H1 (cell line): ENCODE results near the gene RNASEH2A. TPM values are rescaled to one million over a fixed set of nuclear protein-coding genes. Genes with fewer than 3 reads are reported as not detected.
A peak's percentile ranks its signal among the peaks of the same experiment; 100 is the strongest.

Experiments used
- CTCF ChIA-PET: fragments of 300-600 bp; sonication (Branson Sonifier 250); formaldehyde crosslinking; loops from one replicate; lab custom pipeline; 2021; ENCODE audit not compliant: partially characterized antibody; lab: Charles Lee
- POLR2A ChIA-PET: fragments of 300-600 bp; sonication (Branson Sonifier 250); formaldehyde crosslinking; loops from one replicate; lab custom pipeline; 2021; ENCODE audit warnings: inconsistent platforms; ENCODE audit not compliant: partially characterized antibody; lab: Charles Lee
- DNase-seq, 2 experiments: peaks; one replicate each; pipeline versions ENCODE4 v3.0.0 to v3.0.0-alpha.2; 2010 to 2022; ENCODE audit warnings: low spot score in 2 of 2, low read depth in 1 of 2, mixed read lengths in 1 of 2
- FAIRE-seq: peaks from 2 replicates; lab custom pipeline; 2011; peaks lifted over from hg19 to GRCh38; lab: Jason Lieb, UNC
- H2AFZ ChIP-seq: 2 replicates; pipeline ENCODE4 v1.8.1; 2012; ENCODE audit warnings: low read length, inconsistent platforms
- H2AK5ac ChIP-seq: 2 replicates; pipeline ENCODE4 v1.6.1; 2013; ENCODE audit warnings: low read depth, low read length
- H2BK120ac ChIP-seq: replicated peaks from 2 replicates; pipeline ENCODE3; 2013; ENCODE audit warnings: low read depth, low read length, inconsistent platforms
- H2BK12ac ChIP-seq: 2 replicates; pipeline ENCODE4 v1.6.1; 2013; ENCODE audit warnings: low read depth, low read length
- H2BK15ac ChIP-seq: 2 replicates; pipeline ENCODE4 v1.6.1; 2013; ENCODE audit warnings: low read length
- H2BK20ac ChIP-seq: 2 replicates; pipeline ENCODE4 v1.6.1; 2013; ENCODE audit warnings: low read length
- H2BK5ac ChIP-seq: 2 replicates; pipeline ENCODE4 v1.6.1; 2013; ENCODE audit warnings: low read depth, low read length
- H3K14ac ChIP-seq: 2 replicates; pipeline ENCODE4 v1.6.1; 2013; ENCODE audit warnings: inconsistent platforms; ENCODE audit not compliant: insufficient read length
- H3K18ac ChIP-seq: 2 replicates; pipeline ENCODE4 v1.6.1; 2013; ENCODE audit warnings: low read length; ENCODE audit errors: extremely low read depth
- H3K23ac ChIP-seq: 2 replicates; pipeline ENCODE4 v1.6.1; 2013; ENCODE audit warnings: inconsistent platforms; ENCODE audit not compliant: insufficient read length
- H3K23me2 ChIP-seq: 2 replicates; pipeline ENCODE4 v1.6.1; 2013; ENCODE audit warnings: low read depth, low read length
- H3K27ac ChIP-seq: 2 replicates; pipeline ENCODE4 v1.6.1; 2011; ENCODE audit warnings: low read depth, low read length, inconsistent platforms
- H3K27me3 ChIP-seq, 4 experiments: replicated peaks in 1 of 4; 1 replicate in 1 of 4; 2 replicates in 3 of 4; pipeline versions ENCODE4 v1.6.1 to v1.8.1; 2011 to 2013; ENCODE audit warnings: low read length in 3 of 4, mild to moderate bottlenecking in 3 of 4, inconsistent platforms in 2 of 4, mixed read lengths in 2 of 4, moderate library complexity in 1 of 4; ENCODE audit not compliant: control insufficient read depth in 3 of 4, insufficient read depth in 3 of 4; ENCODE audit errors: extremely low read depth in 1 of 4
- H3K36me3 ChIP-seq, 4 experiments: 2 replicates each; pipeline versions ENCODE4 v1.6.1 to v1.8.1; 2011 to 2013; ENCODE audit warnings: mild to moderate bottlenecking in 4 of 4, low read length in 3 of 4, moderate library complexity in 2 of 4, control low read depth in 1 of 4, inconsistent platforms in 1 of 4; ENCODE audit not compliant: insufficient read depth in 4 of 4, control insufficient read depth in 2 of 4
- H3K4ac ChIP-seq: replicated peaks from 2 replicates; pipeline ENCODE3; 2013; ENCODE audit warnings: low read length, low read depth, mixed read lengths, inconsistent platforms; ENCODE audit not compliant: insufficient read length
- H3K4me1 ChIP-seq, 4 experiments: replicated peaks in 1 of 4; 1 replicate in 1 of 4; 2 replicates in 3 of 4; pipeline versions ENCODE4 v1.6.1 to v1.8.1; 2011 to 2013; ENCODE audit warnings: low read length in 3 of 4, inconsistent platforms in 2 of 4, mixed read lengths in 1 of 4; ENCODE audit not compliant: insufficient read depth in 4 of 4, control insufficient read depth in 3 of 4
- H3K4me2 ChIP-seq, 2 experiments: 2 replicates each; pipeline versions ENCODE4 v1.6.1 to v1.8.1; 2011 to 2013; ENCODE audit warnings: low read depth in 2 of 2, low read length in 2 of 2, control low read depth in 1 of 2, inconsistent platforms in 1 of 2, mild to moderate bottlenecking in 1 of 2; ENCODE audit not compliant: insufficient read depth in 1 of 2
- H3K4me3 ChIP-seq, 4 experiments: fragments of 200-600, 300-600 bp in 1 of 4; sonication (generic), shearing (Covaris generic), sonication (Bioruptor Twin) in 1 of 4; 2 replicates each; pipeline versions ENCODE4 v1.5.1 to v1.8.1; 2011 to 2016; ENCODE audit warnings: low read length in 4 of 4, low read depth in 3 of 4, control low read depth in 2 of 4, inconsistent platforms in 2 of 4, mild to moderate bottlenecking in 2 of 4, mixed read lengths in 1 of 4, moderate library complexity in 1 of 4; ENCODE audit not compliant: insufficient read depth in 2 of 4; ENCODE audit errors: extremely low read depth in 1 of 4
- H3K56ac ChIP-seq: replicated peaks from 2 replicates; pipeline ENCODE3; 2013; ENCODE audit warnings: low read depth, mild to moderate bottlenecking, mixed read lengths, low read length, inconsistent platforms; ENCODE audit not compliant: insufficient read length
- H3K79me1 ChIP-seq: 2 replicates; pipeline ENCODE4 v1.6.1; 2013; ENCODE audit warnings: low read depth, low read length, control low read depth
- H3K79me2 ChIP-seq, 2 experiments: 2 replicates each; pipeline versions ENCODE4 v1.6.1 to v1.8.1; 2012 to 2013; ENCODE audit warnings: low read length in 2 of 2, mild to moderate bottlenecking in 2 of 2, inconsistent platforms in 1 of 2; ENCODE audit not compliant: insufficient read depth in 2 of 2, control insufficient read depth in 1 of 2
- H3K9ac ChIP-seq, 4 experiments: replicated peaks in 1 of 4; 1 replicate in 1 of 4; 2 replicates in 3 of 4; pipeline versions ENCODE4 v1.6.1 to v1.8.1; 2011 to 2013; ENCODE audit warnings: low read depth in 3 of 4, low read length in 3 of 4, control low read depth in 2 of 4, mild to moderate bottlenecking in 2 of 4, moderate library complexity in 2 of 4, inconsistent platforms in 1 of 4; ENCODE audit errors: extremely low read depth in 1 of 4
- H3K9me3 ChIP-seq, 2 experiments: 2 replicates each; pipeline versions ENCODE4 v1.6.1 to v1.8.1; 2012 to 2013; ENCODE audit warnings: mild to moderate bottlenecking in 2 of 2, moderate library complexity in 2 of 2, control low read depth in 1 of 2, inconsistent platforms in 1 of 2, low read depth in 1 of 2, low read length in 1 of 2, mixed read lengths in 1 of 2; ENCODE audit not compliant: insufficient read depth in 2 of 2
- H4K20me1 ChIP-seq, 2 experiments: replicated peaks in 1 of 2; 2 replicates each; pipeline versions ENCODE3 to v1.8.1; 2011 to 2013; ENCODE audit warnings: inconsistent platforms in 2 of 2, low read length in 2 of 2, mild to moderate bottlenecking in 1 of 2; ENCODE audit not compliant: insufficient read depth in 2 of 2, control insufficient read depth in 1 of 2
- H4K5ac ChIP-seq: 2 replicates; pipeline ENCODE4 v1.6.1; 2013; ENCODE audit warnings: low read length, low read depth, mixed read lengths, inconsistent platforms; ENCODE audit not compliant: insufficient read length
- H4K8ac ChIP-seq: 2 replicates; pipeline ENCODE4 v1.8.0; 2013; ENCODE audit warnings: mild to moderate bottlenecking, moderate library complexity, low read length, inconsistent platforms; ENCODE audit not compliant: insufficient read depth; ENCODE audit errors: extremely low read depth
- H4K91ac ChIP-seq: replicated peaks from 2 replicates; pipeline ENCODE3; 2013; ENCODE audit warnings: low read length, mixed read lengths, inconsistent platforms; ENCODE audit not compliant: insufficient read length
- ASH2L ChIP-seq: fragments of 200-600, 300-600 bp; sonication (generic); IDR thresholded peaks from one replicate; pipeline ENCODE4 v1.7.1; 2017; ENCODE audit warnings: low read length
- MAX ChIP-seq: IDR thresholded peaks from 2 replicates; pipeline ENCODE4 v1.6.1; 2012; ENCODE audit warnings: inconsistent platforms
- WGBS, 2 experiments: shearing (Covaris generic) in 1 of 2; methylation state at CpG; one replicate each; pipeline versions ENCODE4 v1.1.6 to v1.1.7; 2013 to 2015; ENCODE audit warnings: low lambda C conversion rate in 2 of 2, mixed read lengths in 2 of 2, inconsistent platforms in 1 of 2, low coverage in 1 of 2, missing lambda C conversion rate in 1 of 2; ENCODE audit not compliant: insufficient replicate concordance in 2 of 2, insufficient coverage in 1 of 2, insufficient read length in 1 of 2; ENCODE audit errors: extremely low coverage in 1 of 2, missing lambda C conversion rate in 1 of 2; 5-methylcytosine and 5-hydroxymethylcytosine counted together
- polyA plus RNA-seq, 7 experiments: library from polyadenylated mRNA; depleted of rRNA in 3 of 7; stranded (reverse) in 5 of 7; unstranded in 2 of 7; fragments of >200 nt in 5 of 7; fragments of 200-250 nt in 2 of 7; gene quantifications; 1 replicate in 5 of 7; 2 replicates in 1 of 7; 4 replicates in 1 of 7; pipeline versions ENCODE4 v1.2.1 to v1.2.3, GENCODE V29; 2011 to 2013; ENCODE audit warnings: missing spikeins in 2 of 7, mixed read lengths in 2 of 7
- total RNA-seq: library from RNA; stranded (reverse); fragmentation: NEBNext Ultra II Directional; extraction: Animal tissue kit (Norgen Biotek cat#: 25700); gene quantifications from 2 replicates; pipeline ENCODE4 v1.2.1, GENCODE V29; 2021

Gene RNASEH2A
- total and polyA plus RNA-seq, 2 of the 8 experiments (the other 6 are each of a cell fraction or from before 2014, with no cell fraction given): 67.5 to 120 TPM

GRCh38 chr19:12794196-12794941 is 12.0 kb upstream of the RNASEH2A start:
- Histone ChIP-seq H2AK5ac (no peak overlapping the region; the same call in 1 of the 2 replicates), H4K8ac (peak overlapping the region; percentile 95), H4K5ac (no peak overlapping the region), H2BK5ac (0 out of 2 replicates have a peak overlapping the region, but pooled peaks have one; percentile 75), H3K27ac (peak overlapping the region; percentile 88; the same call in 1 of the 2 replicates), H4K91ac (peak overlapping the region; percentile 29), H3K9me3 (no peaks in the 10 kb centered on the region), H3K56ac (no peak overlapping the region), H3K23me2 (peaks cover 29% of the 10 kb centered on the region), H3K23ac (no peak overlapping the region), H2BK15ac (no peak overlapping the region), H3K18ac (0 out of 2 replicates have a peak overlapping the region, but pooled peaks have one; percentile 0), H3K4ac (no peak overlapping the region), H3K4me3 (peak overlapping the region; percentile 19 to 71 (median 54); a peak in 7 of 8 replicates), H3K79me2 (no peaks in the 10 kb centered on the region), H3K36me3 (peaks cover under 1 to 6% (median 3%) of the 10 kb centered on the region in 4 experiments; a peak in 6 of 8 replicates), H3K14ac (no peak overlapping the region), H3K9ac (peak overlapping the region in 2 of 4 experiments; percentile 75; a peak in 5 of 7 replicates), H3K27me3 (peaks cover 0 to 18% (median 13%) of the 10 kb centered on the region in 4 experiments; a peak in 5 of 7 replicates), H2AFZ (no peak overlapping the region), H3K4me1 (peaks cover 5 to 26% (median 17%) of the 10 kb centered on the region in 4 experiments), H2BK12ac (no peak overlapping the region; the same call in 1 of the 2 replicates)
- ChIA-PET POLR2A (interaction anchor here (1.1 to 15.2 kb wide), 5 partner anchors 9 to 358 kb away, joined by 3 to 317 read pairs (median 4); partner anchors contain the start of gene HOOK2), CTCF (interaction anchor here (0.7 to 17.9 kb wide), 7 partner anchors 14 to 99 kb away, joined by 3 to 288 read pairs (median 8); no protein-coding TSS in a partner anchor)
- no peak for FAIRE-seq
- 72% methylated on average over 7 of the region's 7 CpGs; no CpG with 5 or more reads in 1 of the 2 experiments for WGBS, 2 experiments
- TF ChIP-seq MAX (no peak), ASH2L (peak; percentile 43)
- TF ChIP-seq, all 59 proteins: peak for 1
- DNase-seq: no peak
- Histone ChIP-seq H3K79me1 (no peaks in the 10 kb centered on the region), H4K20me1 (no peaks in the 10 kb centered on the region), H3K4me2 (peak overlapping the region; percentile 74 to 97), H2BK20ac (no peak overlapping the region), H2BK120ac (no peak overlapping the region)
